Hepatocyte (in vitro differentiated cells): ENCODE measurements around the gene LY6G5C. TPM values are rescaled to one million over a fixed set of nuclear protein-coding genes. Genes with fewer than 3 reads are reported as not detected.
A peak's percentile ranks its signal among the peaks of the same experiment; 100 is the strongest.

Source experiments
- DNase-seq: peaks from one replicate; pipeline ENCODE4 v3.0.0-alpha.2; 2016; ENCODE audit warnings: low spot score
- H2AFZ ChIP-seq: fragments of 200-600 bp; sonication (generic); 2 replicates; pipeline ENCODE4 v1.6.0; 2016; ENCODE audit warnings: antibody characterized with exemption, mild to moderate bottlenecking
- H3K27ac ChIP-seq: fragments of 200-600 bp; sonication (generic); 2 replicates; pipeline ENCODE4 v1.5.1; 2016; ENCODE audit warnings: mild to moderate bottlenecking
- H3K27me3 ChIP-seq: fragments of 200-600 bp; sonication (generic); 2 replicates; pipeline ENCODE4 v1.6.1; 2016
- H3K36me3 ChIP-seq: fragments of 200-600 bp; sonication (generic); replicated peaks from 2 replicates; pipeline ENCODE4 v1.5.1; 2016; ENCODE audit warnings: low read depth; ENCODE audit not compliant: insufficient read depth
- H3K4me1 ChIP-seq: fragments of 200-600 bp; sonication (generic); 2 replicates; pipeline ENCODE4 v1.5.1; 2016; ENCODE audit warnings: mild to moderate bottlenecking, moderate library complexity; ENCODE audit not compliant: insufficient read depth
- H3K4me2 ChIP-seq: fragments of 200-600 bp; sonication (generic); 2 replicates; pipeline ENCODE4 v1.6.0; 2016
- H3K4me3 ChIP-seq: fragments of 200-600 bp; sonication (generic); 2 replicates; pipeline ENCODE4 v1.5.1; 2016; ENCODE audit warnings: mild to moderate bottlenecking
- H3K79me2 ChIP-seq: fragments of 200-600 bp; sonication (generic); 2 replicates; pipeline ENCODE4 v1.6.0; 2017; ENCODE audit warnings: mild to moderate bottlenecking
- H3K9me2 ChIP-seq: fragments of 200-600 bp; sonication (generic); replicated peaks from 2 replicates; pipeline ENCODE4 v1.6.0; 2017; ENCODE audit warnings: mild to moderate bottlenecking; ENCODE audit not compliant: insufficient read depth
- H3K9me3 ChIP-seq: fragments of 200-600 bp; sonication (generic); 2 replicates; pipeline ENCODE4 v1.5.1; 2016; ENCODE audit warnings: low read depth, mild to moderate bottlenecking
- H4K20me1 ChIP-seq: fragments of 200-600 bp; sonication (generic); 2 replicates; pipeline ENCODE4 v1.6.0; 2016; ENCODE audit warnings: mild to moderate bottlenecking; ENCODE audit not compliant: insufficient read depth, poor library complexity, severe bottlenecking
- EZH2 ChIP-seq: fragments of 200-600 bp; sonication (generic); IDR thresholded peaks from 2 replicates; pipeline ENCODE4 v1.6.1; 2016; ENCODE audit warnings: antibody characterized with exemption, mild to moderate bottlenecking, borderline replicate concordance
- EZH2phosphoT487 ChIP-seq: fragments of 200-600 bp; sonication (generic); IDR thresholded peaks from one replicate; pipeline ENCODE4 v1.6.1; 2018; ENCODE audit warnings: antibody characterized with exemption, mild to moderate bottlenecking, low read depth, moderate library complexity; ENCODE audit not compliant: unreplicated experiment, severe bottlenecking
- WGBS: methylation state at CpG from one replicate; pipeline ENCODE4 v1.1.6; 2016; ENCODE audit warnings: low lambda C conversion rate; ENCODE audit errors: missing lambda C conversion rate; 5-methylcytosine and 5-hydroxymethylcytosine counted together
- polyA plus RNA-seq: library from polyadenylated mRNA; unstranded; fragments of >200 nt; fragmentation: Nextera tagmentation; extraction: Ambion mirVana; gene quantifications from 2 replicates; pipeline ENCODE4 v1.2.1, GENCODE V29; 2016
- total RNA-seq: library from RNA; depleted of rRNA; stranded (reverse); fragments of >200 nt; gene quantifications from 2 replicates; pipeline ENCODE4 v1.2.3, GENCODE V29; 2014
- TF ChIP-seq, protein P1 (sequence below): fragments of 200-600 bp; sonication (generic); IDR thresholded peaks from 2 replicates; pipeline ENCODE4 v1.5.1; 2016; ENCODE audit warnings: antibody characterized with exemption, mild to moderate bottlenecking; ENCODE audit not compliant: poor library complexity

The LY6G5C gene
- total and polyA plus RNA-seq, 2 experiments from 2014 or later, result 0.63 TPM; not detected in 1

DNA sequence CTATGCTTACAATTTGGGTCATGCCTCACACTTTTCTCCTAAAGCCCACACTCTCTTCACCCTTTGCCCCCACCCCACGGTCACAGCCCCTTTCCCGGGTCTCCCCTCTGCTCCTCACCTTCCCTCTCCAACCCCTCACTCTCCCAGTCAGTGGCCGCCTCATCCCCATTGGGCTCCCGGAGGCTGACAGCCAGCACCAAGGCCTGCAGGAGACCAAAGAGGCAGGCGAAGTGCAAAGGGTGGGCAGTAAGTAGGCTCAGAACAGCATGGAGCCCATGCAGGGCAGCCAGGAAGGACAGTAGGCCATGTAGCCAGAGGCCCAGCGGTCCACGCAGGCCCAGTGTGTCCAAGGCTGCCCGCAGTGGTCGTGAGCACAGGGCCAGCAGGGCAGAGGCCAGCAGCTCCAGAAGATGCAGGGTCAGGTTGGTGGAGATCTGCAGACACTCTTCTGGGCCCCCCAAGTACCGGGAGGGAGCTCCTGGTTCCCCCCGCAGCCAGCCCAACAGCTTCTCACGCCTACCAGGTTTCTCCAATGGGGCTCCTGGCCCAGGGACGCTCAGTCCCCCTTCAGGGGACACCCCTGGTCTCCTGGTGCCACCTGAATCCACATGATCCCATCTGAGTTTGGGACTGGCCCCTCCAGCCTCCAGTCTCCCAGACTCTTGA lies 21.8 kb downstream of the LY6G5C start:
- peaks cover 32% of the 10 kb centered on the region for H3K4me1 ChIP-seq
- 88% methylated on average over 13 of the region's 13 CpGs for WGBS
- no peak for DNase-seq
- peaks cover 75% of the 10 kb centered on the region for H3K79me2 ChIP-seq
- H3K9me2 ChIP-seq, result no peaks in the 10 kb centered on the region
- no peaks in the 10 kb centered on the region for H3K36me3 ChIP-seq
- H3K27me3 ChIP-seq, result no peaks in the 10 kb centered on the region
- peak overlapping the region; percentile 97 for H3K4me2 ChIP-seq
- peak overlapping the region; percentile 55 for H3K4me3 ChIP-seq
- TF ChIP-seq, protein P1, sequence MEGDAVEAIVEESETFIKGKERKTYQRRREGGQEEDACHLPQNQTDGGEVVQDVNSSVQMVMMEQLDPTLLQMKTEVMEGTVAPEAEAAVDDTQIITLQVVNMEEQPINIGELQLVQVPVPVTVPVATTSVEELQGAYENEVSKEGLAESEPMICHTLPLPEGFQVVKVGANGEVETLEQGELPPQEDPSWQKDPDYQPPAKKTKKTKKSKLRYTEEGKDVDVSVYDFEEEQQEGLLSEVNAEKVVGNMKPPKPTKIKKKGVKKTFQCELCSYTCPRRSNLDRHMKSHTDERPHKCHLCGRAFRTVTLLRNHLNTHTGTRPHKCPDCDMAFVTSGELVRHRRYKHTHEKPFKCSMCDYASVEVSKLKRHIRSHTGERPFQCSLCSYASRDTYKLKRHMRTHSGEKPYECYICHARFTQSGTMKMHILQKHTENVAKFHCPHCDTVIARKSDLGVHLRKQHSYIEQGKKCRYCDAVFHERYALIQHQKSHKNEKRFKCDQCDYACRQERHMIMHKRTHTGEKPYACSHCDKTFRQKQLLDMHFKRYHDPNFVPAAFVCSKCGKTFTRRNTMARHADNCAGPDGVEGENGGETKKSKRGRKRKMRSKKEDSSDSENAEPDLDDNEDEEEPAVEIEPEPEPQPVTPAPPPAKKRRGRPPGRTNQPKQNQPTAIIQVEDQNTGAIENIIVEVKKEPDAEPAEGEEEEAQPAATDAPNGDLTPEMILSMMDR, result no peak
- TF ChIP-seq EZH2, result no peak
- peaks cover 13% of the 10 kb centered on the region for H4K20me1 ChIP-seq
- no peaks in the 10 kb centered on the region for H3K9me3 ChIP-seq
- no peak overlapping the region for H3K27ac ChIP-seq
- H2AFZ ChIP-seq, result no peak overlapping the region

DNA sequence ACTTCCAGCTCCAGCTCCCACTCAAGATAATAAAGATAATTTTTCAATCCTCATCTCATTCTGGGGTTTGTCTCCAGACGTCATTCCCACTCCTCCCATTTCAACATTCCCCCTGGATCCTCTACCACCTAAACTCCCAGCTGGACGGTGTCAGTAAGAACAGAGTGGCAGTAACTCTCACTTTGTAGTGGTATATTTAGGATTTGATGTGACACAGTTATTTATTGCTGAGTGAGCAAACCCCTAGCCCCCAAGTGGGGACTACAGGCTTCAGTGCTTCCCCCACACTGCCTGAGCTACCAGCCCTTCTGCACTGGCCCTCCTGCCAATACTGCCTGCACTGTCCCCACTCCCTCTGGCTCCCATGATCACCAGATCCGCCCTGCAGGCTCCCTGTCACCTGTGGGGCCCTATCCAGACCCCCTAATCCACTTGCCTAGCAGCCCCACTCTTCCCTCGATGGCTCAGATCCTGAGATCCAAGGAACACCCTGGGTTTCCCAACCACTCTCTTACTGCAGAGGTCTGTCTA lies 22.6 kb downstream of the LY6G5C start:
- Histone ChIP-seq H3K27ac (no peak overlapping the region), H3K27me3 (no peaks in the 10 kb centered on the region), H3K9me3 (no peaks in the 10 kb centered on the region), H3K4me2 (peak overlapping the region; percentile 97), H3K79me2 (peaks cover 75% of the 10 kb centered on the region), H3K36me3 (no peaks in the 10 kb centered on the region), H3K9me2 (no peaks in the 10 kb centered on the region), H3K4me1 (peaks cover 30% of the 10 kb centered on the region), H2AFZ (no peak overlapping the region), H4K20me1 (peaks cover 13% of the 10 kb centered on the region), H3K4me3 (no peak overlapping the region)
- 86% methylated on average over 4 of the region's 4 CpGs for WGBS
- TF ChIP-seq EZH2 (no peak), EZH2phosphoT487 (no peak)
- TF ChIP-seq, protein P1, result no peak
- no peak for DNase-seq

DNA sequence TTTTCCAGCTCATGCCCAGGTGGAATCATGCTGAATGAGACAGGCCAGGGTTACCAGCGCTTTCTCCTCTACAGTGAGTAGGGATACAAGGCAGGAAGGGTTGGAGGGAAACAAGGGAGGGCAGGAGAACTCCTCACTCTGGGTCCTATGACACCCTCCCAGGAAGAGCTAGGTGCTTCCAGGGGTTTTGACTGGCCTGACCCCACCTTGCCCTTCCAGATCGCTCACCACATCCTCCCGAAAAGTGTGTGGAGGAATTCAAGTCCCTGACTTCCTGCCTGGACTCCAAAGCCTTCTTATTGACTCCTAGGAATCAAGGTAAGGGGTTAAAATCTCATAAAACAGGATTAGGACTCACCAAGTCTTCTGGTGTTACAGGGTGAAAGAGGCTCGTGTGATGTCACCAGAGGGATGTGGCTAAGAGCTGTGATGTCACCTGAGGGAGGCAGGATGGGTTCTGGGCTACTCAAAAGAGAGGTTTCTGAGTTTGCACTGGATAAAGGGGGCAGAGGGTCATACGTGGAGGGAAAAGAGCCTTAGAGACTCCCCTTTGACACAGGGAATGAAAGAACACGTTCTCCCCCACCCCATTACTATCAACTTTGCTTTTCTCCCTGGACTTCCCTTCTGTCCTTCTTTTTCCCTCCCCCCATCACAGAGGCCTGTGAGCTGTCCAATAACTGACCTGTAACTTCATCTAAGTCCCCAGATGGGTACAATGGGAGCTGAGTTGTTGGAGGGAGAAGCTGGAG lies 23.3 kb downstream of the LY6G5C start:
- Histone ChIP-seq H3K9me2 (no peaks in the 10 kb centered on the region), H3K36me3 (no peaks in the 10 kb centered on the region), H3K4me3 (no peak overlapping the region), H3K27me3 (no peaks in the 10 kb centered on the region), H4K20me1 (peaks cover 13% of the 10 kb centered on the region), H3K4me1 (peaks cover 30% of the 10 kb centered on the region), H3K9me3 (no peaks in the 10 kb centered on the region), H3K79me2 (peaks cover 68% of the 10 kb centered on the region), H3K4me2 (peak overlapping the region; percentile 97), H3K27ac (no peak overlapping the region), H2AFZ (no peak overlapping the region)
- no peak for TF ChIP-seq EZH2
- TF ChIP-seq EZH2phosphoT487, result no peak
- TF ChIP-seq, protein P1, result no peak
- 88% methylated on average over 6 of the region's 6 CpGs for WGBS
- DNase-seq, result no peak
